ENCODE data around the gene LMF2. TPM values are rescaled to one million over a fixed set of nuclear protein-coding genes. Genes with fewer than 3 reads are reported as not detected.
"Not testable (repeated sequence)": the region's sequence is repeated elsewhere in the genome, so short reads cannot be mapped to it uniquely, and the experiment has no call there.

Gene LMF2
- polyA plus RNA-seq, 1 donor (not counting 4 experiments of a cell fraction or from before 2014, with no cell fraction given) = 13.2 TPM

GRCh38 chr22:50542416-50542927 is 35.0 kb upstream of the LMF2 start:
- H2AFZ ChIP-seq (ENCODE audit: control insufficient read depth, low read length) = no peak overlapping the region
- H3K27ac ChIP-seq (ENCODE audit: control insufficient read depth, insufficient read depth, low read length) = peak overlapping the region; percentile 98
- TF ChIP-seq CTCF (optimal IDR thresholded peaks at IDR 0.05 in 1 of 3, IDR thresholded peaks at IDR 0.05 in 1 of 3, conservative IDR thresholded peaks at IDR 0.05 in 1 of 3; ENCODE audit: extremely low read depth in 1 of 3, insufficient read depth in 2 of 3, low read length in 3 of 3) = peak in 1 of 3 experiments; percentile 27
- no peak for TF ChIP-seq EZH2 (IDR thresholded peaks at IDR 0.05; ENCODE audit: low read length)
- H3K79me2 ChIP-seq (ENCODE audit: control insufficient read depth, insufficient read depth, low read length) = no peaks in the 10 kb centered on the region
- H3K36me3 ChIP-seq (ENCODE audit: control insufficient read depth in 2 of 2, extremely low read depth in 1 of 2, insufficient read depth in 2 of 2, low read length in 2 of 2) = no peaks in the 10 kb centered on the region
- H3K4me3 ChIP-seq (ENCODE audit: control insufficient read depth in 2 of 3, extremely low read depth in 1 of 3, insufficient read depth in 2 of 3, low read depth in 1 of 3, low read length in 3 of 3) = no peak overlapping the region
- no peak overlapping the region for H3K4me2 ChIP-seq (ENCODE audit: control insufficient read depth, extremely low read depth, insufficient read depth, low read depth, low read length)
- peaks cover 56% of the 10 kb centered on the region for H3K4me1 ChIP-seq (ENCODE audit: control insufficient read depth, extremely low read depth, insufficient read depth, low read length)
- H3K9me1 ChIP-seq (ENCODE audit: control insufficient read depth, extremely low read depth, insufficient read depth, low read length) = no peaks in the 10 kb centered on the region
- dilution Hi-C loops (cut with MboI; ENCODE audit: extremely low pct_ligation_motif_present, low sequenced_read_pairs) = no loop called here
- H3K27me3 ChIP-seq (ENCODE audit: control insufficient read depth, extremely low read depth, insufficient read depth, low read length) = peaks cover 7% of the 10 kb centered on the region
- H4K20me1 ChIP-seq (ENCODE audit: control insufficient read depth, extremely low read depth, insufficient read depth, low read length) = no peaks in the 10 kb centered on the region
- no peak for FAIRE-seq
- peak overlapping the region; percentile 24 for H3K9ac ChIP-seq (ENCODE audit: control insufficient read depth, extremely low read depth, insufficient read depth, low read length)
- no peaks in the 10 kb centered on the region for H3K9me3 ChIP-seq (ENCODE audit: control insufficient read depth, low read depth, low read length)
- DNase-seq (ENCODE audit: low read depth, low spot score) = no peak

GRCh38 chr22:50541667-50542026 is 34.1 kb upstream of the LMF2 start:
- H3K9ac ChIP-seq (ENCODE audit: control insufficient read depth, extremely low read depth, insufficient read depth, low read length) = peak overlapping the region; percentile 45
- dilution Hi-C loops (cut with MboI; ENCODE audit: extremely low pct_ligation_motif_present, low sequenced_read_pairs) = not testable (repeated sequence)
- FAIRE-seq = peak; percentile 41

GRCh38 chr22:50540381-50540780 is 32.9 kb upstream of the LMF2 start:
- Histone ChIP-seq H3K9ac (ENCODE audit: control insufficient read depth, extremely low read depth, insufficient read depth, low read length) (peak overlapping the region; percentile 86), H3K9me3 (ENCODE audit: control insufficient read depth, low read depth, low read length) (no peaks in the 10 kb centered on the region), H3K36me3 (ENCODE audit: control insufficient read depth in 2 of 2, extremely low read depth in 1 of 2, insufficient read depth in 2 of 2, low read length in 2 of 2) (no peaks in the 10 kb centered on the region), H3K9me1 (ENCODE audit: control insufficient read depth, extremely low read depth, insufficient read depth, low read length) (no peaks in the 10 kb centered on the region), H3K4me3 (ENCODE audit: control insufficient read depth in 2 of 3, extremely low read depth in 1 of 3, insufficient read depth in 2 of 3, low read depth in 1 of 3, low read length in 3 of 3) (no peak overlapping the region), H3K27me3 (ENCODE audit: control insufficient read depth, extremely low read depth, insufficient read depth, low read length) (no peaks in the 10 kb centered on the region), H3K79me2 (ENCODE audit: control insufficient read depth, insufficient read depth, low read length) (no peaks in the 10 kb centered on the region), H3K4me1 (ENCODE audit: control insufficient read depth, extremely low read depth, insufficient read depth, low read length) (peaks cover 56% of the 10 kb centered on the region), H4K20me1 (ENCODE audit: control insufficient read depth, extremely low read depth, insufficient read depth, low read length) (no peaks in the 10 kb centered on the region), H3K4me2 (ENCODE audit: control insufficient read depth, extremely low read depth, insufficient read depth, low read depth, low read length) (no peak overlapping the region), H2AFZ (ENCODE audit: control insufficient read depth, low read length) (no peak overlapping the region), H3K27ac (ENCODE audit: control insufficient read depth, insufficient read depth, low read length) (peak overlapping the region; percentile 98)
- dilution Hi-C loops (cut with MboI; ENCODE audit: extremely low pct_ligation_motif_present, low sequenced_read_pairs) = no loop called here
- DNase-seq (ENCODE audit: low read depth, low spot score) = no peak
- FAIRE-seq = no peak
- TF ChIP-seq CTCF (optimal IDR thresholded peaks at IDR 0.05 in 1 of 3, IDR thresholded peaks at IDR 0.05 in 1 of 3, conservative IDR thresholded peaks at IDR 0.05 in 1 of 3; ENCODE audit: extremely low read depth in 1 of 3, insufficient read depth in 2 of 3, low read length in 3 of 3) = no peak
- no peak for TF ChIP-seq EZH2 (IDR thresholded peaks at IDR 0.05; ENCODE audit: low read length)

More at GRCh38 chr22:50541667-50542026, 34.1 kb upstream of the LMF2 start:
- not testable (repeated sequence) for H3K4me3 ChIP-seq (ENCODE audit: control insufficient read depth in 2 of 3, extremely low read depth in 1 of 3, insufficient read depth in 2 of 3, low read depth in 1 of 3, low read length in 3 of 3); DNase-seq (ENCODE audit: low read depth, low spot score); H3K9me1 ChIP-seq (ENCODE audit: control insufficient read depth, extremely low read depth, insufficient read depth, low read length); H2AFZ ChIP-seq (ENCODE audit: control insufficient read depth, low read length); H3K36me3 ChIP-seq (ENCODE audit: control insufficient read depth in 2 of 2, extremely low read depth in 1 of 2, insufficient read depth in 2 of 2, low read length in 2 of 2); H4K20me1 ChIP-seq (ENCODE audit: control insufficient read depth, extremely low read depth, insufficient read depth, low read length); H3K27me3 ChIP-seq (ENCODE audit: control insufficient read depth, extremely low read depth, insufficient read depth, low read length); H3K4me2 ChIP-seq (ENCODE audit: control insufficient read depth, extremely low read depth, insufficient read depth, low read depth, low read length); H3K79me2 ChIP-seq (ENCODE audit: control insufficient read depth, insufficient read depth, low read length); H3K9me3 ChIP-seq (ENCODE audit: control insufficient read depth, low read depth, low read length)
- Histone ChIP-seq H3K4me1 (ENCODE audit: control insufficient read depth, extremely low read depth, insufficient read depth, low read length) (peaks cover 56% of the 10 kb centered on the region), H3K27ac (ENCODE audit: control insufficient read depth, insufficient read depth, low read length) (peak overlapping the region; percentile 98)

Data from keratinocyte (primary cell).